ENCODE results near the gene AP3S2.

Gene AP3S2

GRCh38 chr15:89880727-89881126, 13.1 kb downstream of the AP3S2 start:
- Histone ChIP-seq H3K79me2 (ENCODE audit: low read length) (no peaks in the 10 kb centered on the region), H3K9me2 (replicated peaks; ENCODE audit: insufficient read depth, low read length) (no peaks in the 10 kb centered on the region), H2AFZ (ENCODE audit: low read length) (no peak overlapping the region), H3K4me3 (ENCODE audit: low read length) (no peak overlapping the region), H3K9ac (ENCODE audit: low read length) (no peak overlapping the region), H3F3A (ENCODE audit: insufficient read depth, low read length) (peaks cover under 1% of the 10 kb centered on the region; the same call in 1 of the 2 replicates), H3K27ac (ENCODE audit: low read length) (no peak overlapping the region), H4K20me1 (ENCODE audit: insufficient read depth, low read length) (no peaks in the 10 kb centered on the region), H3K36me3 (replicated peaks; ENCODE audit: insufficient read depth, low read length) (0 out of 2 replicates have a peak, but pooled peaks cover 4% of the 10 kb centered on the region), H3K4me1 (ENCODE audit: low read length) (no peaks in the 10 kb centered on the region), H3K9me3 (replicated peaks; ENCODE audit: insufficient read depth, low read length) (no peaks in the 10 kb centered on the region), H3K27me3 (replicated peaks; ENCODE audit: insufficient read depth, low read length) (no peaks in the 10 kb centered on the region), H3K4me2 (ENCODE audit: low read depth, low read length) (no peak overlapping the region)
- no peak for DNase-seq
- TF ChIP-seq EZH2 (optimal IDR thresholded peaks at IDR 0.05; ENCODE audit: low read depth, low read length), result no peak
- no peak for TF ChIP-seq EZH2phosphoT487 (IDR thresholded peaks at IDR 0.05; ENCODE audit: low read length)
- no peak for TF ChIP-seq CTCF (IDR thresholded peaks at IDR 0.05; ENCODE audit: low read length)

GRCh38 chr15:89878323-89878722, 15.5 kb downstream of the AP3S2 start:
- no peaks in the 10 kb centered on the region for H3K79me2 ChIP-seq (ENCODE audit: low read length)
- DNase-seq, result no peak
- no peak overlapping the region for H2AFZ ChIP-seq (ENCODE audit: low read length)
- H3F3A ChIP-seq (ENCODE audit: insufficient read depth, low read length), result peaks cover 6% of the 10 kb centered on the region; the same call in 1 of the 2 replicates
- 0 out of 2 replicates have a peak, but pooled peaks cover 4% of the 10 kb centered on the region for H3K36me3 ChIP-seq (replicated peaks; ENCODE audit: insufficient read depth, low read length)
- no peaks in the 10 kb centered on the region for H3K27me3 ChIP-seq (replicated peaks; ENCODE audit: insufficient read depth, low read length)
- H3K4me1 ChIP-seq (ENCODE audit: low read length), result peaks cover 5% of the 10 kb centered on the region; the same call in 1 of the 2 replicates
- no peaks in the 10 kb centered on the region for H4K20me1 ChIP-seq (ENCODE audit: insufficient read depth, low read length)
- no peak overlapping the region for H3K4me2 ChIP-seq (ENCODE audit: low read depth, low read length)
- no peaks in the 10 kb centered on the region for H3K9me3 ChIP-seq (replicated peaks; ENCODE audit: insufficient read depth, low read length)
- no peak overlapping the region for H3K4me3 ChIP-seq (ENCODE audit: low read length)
- H3K9ac ChIP-seq (ENCODE audit: low read length), result no peak overlapping the region
- TF ChIP-seq EZH2 (optimal IDR thresholded peaks at IDR 0.05; ENCODE audit: low read depth, low read length), result no peak
- TF ChIP-seq CTCF (IDR thresholded peaks at IDR 0.05; ENCODE audit: low read length), result no peak
- TF ChIP-seq EZH2phosphoT487 (IDR thresholded peaks at IDR 0.05; ENCODE audit: low read length), result no peak
- H3K9me2 ChIP-seq (replicated peaks; ENCODE audit: insufficient read depth, low read length), result no peaks in the 10 kb centered on the region
- no peak overlapping the region for H3K27ac ChIP-seq (ENCODE audit: low read length)

- Histone ChIP-seq H3K27me3 (replicated peaks; ENCODE audit: insufficient read depth, low read length) (no peaks in the 10 kb centered on the region), H3K4me3 (ENCODE audit: low read length) (no peak overlapping the region), H3K4me1 (ENCODE audit: low read length) (peaks cover 5% of the 10 kb centered on the region; the same call in 1 of the 2 replicates), H4K20me1 (ENCODE audit: insufficient read depth, low read length) (no peaks in the 10 kb centered on the region), H3K9me2 (replicated peaks; ENCODE audit: insufficient read depth, low read length) (no peaks in the 10 kb centered on the region), H3K79me2 (ENCODE audit: low read length) (no peaks in the 10 kb centered on the region), H3K36me3 (replicated peaks; ENCODE audit: insufficient read depth, low read length) (0 out of 2 replicates have a peak, but pooled peaks cover 4% of the 10 kb centered on the region), H3K27ac (ENCODE audit: low read length) (no peak overlapping the region), H3K4me2 (ENCODE audit: low read depth, low read length) (no peak overlapping the region), H2AFZ (ENCODE audit: low read length) (no peak overlapping the region), H3F3A (ENCODE audit: insufficient read depth, low read length) (peaks cover 6% of the 10 kb centered on the region; the same call in 1 of the 2 replicates), H3K9ac (ENCODE audit: low read length) (no peak overlapping the region), H3K9me3 (replicated peaks; ENCODE audit: insufficient read depth, low read length) (no peaks in the 10 kb centered on the region)
- no peak for TF ChIP-seq EZH2phosphoT487 (IDR thresholded peaks at IDR 0.05; ENCODE audit: low read length)
- TF ChIP-seq EZH2 (optimal IDR thresholded peaks at IDR 0.05; ENCODE audit: low read depth, low read length), result no peak
- no peak for TF ChIP-seq CTCF (IDR thresholded peaks at IDR 0.05; ENCODE audit: low read length)
- DNase-seq, result no peak
Observed at GRCh38 chr15:89877083-89877425, 16.7 kb downstream of the AP3S2 start.
